Activated CD4-positive, alpha-beta T cell treated with anti-CD3 and anti-CD28 coated beads, Interleukin-2, amount 50 U/mL, for 48 hours (primary cell): Measurements from ENCODE around the gene HPS5.

ENCODE experiments used
- DNase-seq, 2 experiments: peaks; one replicate each; pipeline ENCODE4 v3.0.0-alpha.2; 2020

HPS5 gene

GRCh38 chr11:18230859-18231258, 91.1 kb downstream of the HPS5 start:
- no peak for DNase-seq

- DNase-seq, result no peak
Observed at GRCh38 chr11:18229501-18229900, 92.4 kb downstream of the HPS5 start.
